ENCODE results near the gene FRMD3.

Gene FRMD3

GRCh38 chr9:83313781-83314180 lies 224.4 kb downstream of the FRMD3 start:
- TF ChIP-seq EZH2phosphoT487 (IDR thresholded peaks at IDR 0.05; ENCODE audit: borderline replicate concordance) (no peak), CTCF (conservative IDR thresholded peaks at IDR 0.05; ENCODE audit: low read length) (no peak)
- H3K9me3 ChIP-seq (ENCODE audit: insufficient read depth, low read depth, low read length) = no peaks in the 10 kb centered on the region
- H3K27me3 ChIP-seq (ENCODE audit: insufficient read depth, low read length, poor library complexity, severe bottlenecking) = no peaks in the 10 kb centered on the region
- no peak overlapping the region for H3K9ac ChIP-seq (ENCODE audit: low read depth, low read length, poor library complexity, severe bottlenecking)
- H2AFZ ChIP-seq (ENCODE audit: low read length) = no peak overlapping the region
- H3F3A ChIP-seq (ENCODE audit: low read depth) = no peaks in the 10 kb centered on the region
- no peaks in the 10 kb centered on the region for H3K79me2 ChIP-seq (ENCODE audit: insufficient read depth, low read length)
- no peaks in the 10 kb centered on the region for H3K36me3 ChIP-seq (ENCODE audit: insufficient read depth, low read length)
- peaks cover 4% of the 10 kb centered on the region for H3K4me1 ChIP-seq (ENCODE audit: insufficient read depth, low read length, poor library complexity, severe bottlenecking)
- H4K20me1 ChIP-seq (ENCODE audit: insufficient read depth, low read length, poor library complexity, severe bottlenecking) = no peaks in the 10 kb centered on the region
- H3K4me2 ChIP-seq (ENCODE audit: low read depth, low read length, poor library complexity, severe bottlenecking) = no peak overlapping the region
- no peaks in the 10 kb centered on the region for H3K9me2 ChIP-seq (replicated peaks; ENCODE audit: low read depth, low read length)
- H3K4me3 ChIP-seq (ENCODE audit: low read length, poor library complexity, severe bottlenecking) = no peak overlapping the region

GRCh38 chr9:83312537-83312936 lies 225.7 kb downstream of the FRMD3 start:
- no peak for TF ChIP-seq EZH2phosphoT487 (IDR thresholded peaks at IDR 0.05; ENCODE audit: borderline replicate concordance)
- Histone ChIP-seq H3F3A (ENCODE audit: low read depth) (no peaks in the 10 kb centered on the region), H3K36me3 (ENCODE audit: insufficient read depth, low read length) (no peaks in the 10 kb centered on the region), H2AFZ (ENCODE audit: low read length) (no peak overlapping the region), H3K9me2 (replicated peaks; ENCODE audit: low read depth, low read length) (no peaks in the 10 kb centered on the region), H3K4me1 (ENCODE audit: insufficient read depth, low read length, poor library complexity, severe bottlenecking) (peaks cover 4% of the 10 kb centered on the region), H3K9ac (ENCODE audit: low read depth, low read length, poor library complexity, severe bottlenecking) (no peak overlapping the region), H3K4me3 (ENCODE audit: low read length, poor library complexity, severe bottlenecking) (no peak overlapping the region), H3K27me3 (ENCODE audit: insufficient read depth, low read length, poor library complexity, severe bottlenecking) (no peaks in the 10 kb centered on the region), H4K20me1 (ENCODE audit: insufficient read depth, low read length, poor library complexity, severe bottlenecking) (no peaks in the 10 kb centered on the region), H3K9me3 (ENCODE audit: insufficient read depth, low read depth, low read length) (no peaks in the 10 kb centered on the region), H3K4me2 (ENCODE audit: low read depth, low read length, poor library complexity, severe bottlenecking) (no peak overlapping the region), H3K79me2 (ENCODE audit: insufficient read depth, low read length) (no peaks in the 10 kb centered on the region)

GRCh38 chr9:83307066-83307724 lies 231.0 kb downstream of the FRMD3 start:
- Histone ChIP-seq H3K4me1 (ENCODE audit: insufficient read depth, low read length, poor library complexity, severe bottlenecking) (peaks cover 14% of the 10 kb centered on the region), H2AFZ (ENCODE audit: low read length) (no peak overlapping the region), H3K36me3 (ENCODE audit: insufficient read depth, low read length) (no peaks in the 10 kb centered on the region), H3K4me2 (ENCODE audit: low read depth, low read length, poor library complexity, severe bottlenecking) (no peak overlapping the region), H3F3A (ENCODE audit: low read depth) (no peaks in the 10 kb centered on the region), H3K4me3 (ENCODE audit: low read length, poor library complexity, severe bottlenecking) (no peak overlapping the region), H3K79me2 (ENCODE audit: insufficient read depth, low read length) (no peaks in the 10 kb centered on the region), H3K27me3 (ENCODE audit: insufficient read depth, low read length, poor library complexity, severe bottlenecking) (no peaks in the 10 kb centered on the region), H4K20me1 (ENCODE audit: insufficient read depth, low read length, poor library complexity, severe bottlenecking) (no peaks in the 10 kb centered on the region), H3K9ac (ENCODE audit: low read depth, low read length, poor library complexity, severe bottlenecking) (no peak overlapping the region), H3K9me3 (ENCODE audit: insufficient read depth, low read depth, low read length) (no peaks in the 10 kb centered on the region), H3K9me2 (replicated peaks; ENCODE audit: low read depth, low read length) (no peaks in the 10 kb centered on the region)
- TF ChIP-seq EZH2phosphoT487 (IDR thresholded peaks at IDR 0.05; ENCODE audit: borderline replicate concordance) = no peak
- no peak for TF ChIP-seq CTCF (conservative IDR thresholded peaks at IDR 0.05; ENCODE audit: low read length)

- Histone ChIP-seq H3F3A (ENCODE audit: low read depth) (no peaks in the 10 kb centered on the region), H2AFZ (ENCODE audit: low read length) (no peak overlapping the region), H3K79me2 (ENCODE audit: insufficient read depth, low read length) (no peaks in the 10 kb centered on the region), H3K9me3 (ENCODE audit: insufficient read depth, low read depth, low read length) (no peaks in the 10 kb centered on the region), H3K4me3 (ENCODE audit: low read length, poor library complexity, severe bottlenecking) (no peak overlapping the region), H4K20me1 (ENCODE audit: insufficient read depth, low read length, poor library complexity, severe bottlenecking) (no peaks in the 10 kb centered on the region), H3K9ac (ENCODE audit: low read depth, low read length, poor library complexity, severe bottlenecking) (no peak overlapping the region), H3K4me2 (ENCODE audit: low read depth, low read length, poor library complexity, severe bottlenecking) (no peak overlapping the region), H3K4me1 (ENCODE audit: insufficient read depth, low read length, poor library complexity, severe bottlenecking) (peaks cover 14% of the 10 kb centered on the region), H3K9me2 (replicated peaks; ENCODE audit: low read depth, low read length) (no peaks in the 10 kb centered on the region), H3K27me3 (ENCODE audit: insufficient read depth, low read length, poor library complexity, severe bottlenecking) (no peaks in the 10 kb centered on the region), H3K36me3 (ENCODE audit: insufficient read depth, low read length) (no peaks in the 10 kb centered on the region)
- TF ChIP-seq CTCF (conservative IDR thresholded peaks at IDR 0.05; ENCODE audit: low read length) (no peak), EZH2phosphoT487 (IDR thresholded peaks at IDR 0.05; ENCODE audit: borderline replicate concordance) (no peak)
These were observed 233.5 kb downstream of the FRMD3 start for GRCh38 chr9:83304686-83305085.
